HG03135 (cell line): ENCODE measurements around the gene PPP6R2.
"Not testable (repeated sequence)": the region's sequence is repeated elsewhere in the genome, so short reads cannot be mapped to it uniquely, and the experiment has no call there.

Experiments
- ATAC-seq: cut with Tn5 transposase; IDR thresholded peaks from one replicate; pipeline ENCODE4 v1.9.1; 2021; ENCODE audit warnings: mild to moderate bottlenecking, moderate library complexity; ENCODE audit not compliant: unreplicated experiment

PPP6R2 gene

DNA sequence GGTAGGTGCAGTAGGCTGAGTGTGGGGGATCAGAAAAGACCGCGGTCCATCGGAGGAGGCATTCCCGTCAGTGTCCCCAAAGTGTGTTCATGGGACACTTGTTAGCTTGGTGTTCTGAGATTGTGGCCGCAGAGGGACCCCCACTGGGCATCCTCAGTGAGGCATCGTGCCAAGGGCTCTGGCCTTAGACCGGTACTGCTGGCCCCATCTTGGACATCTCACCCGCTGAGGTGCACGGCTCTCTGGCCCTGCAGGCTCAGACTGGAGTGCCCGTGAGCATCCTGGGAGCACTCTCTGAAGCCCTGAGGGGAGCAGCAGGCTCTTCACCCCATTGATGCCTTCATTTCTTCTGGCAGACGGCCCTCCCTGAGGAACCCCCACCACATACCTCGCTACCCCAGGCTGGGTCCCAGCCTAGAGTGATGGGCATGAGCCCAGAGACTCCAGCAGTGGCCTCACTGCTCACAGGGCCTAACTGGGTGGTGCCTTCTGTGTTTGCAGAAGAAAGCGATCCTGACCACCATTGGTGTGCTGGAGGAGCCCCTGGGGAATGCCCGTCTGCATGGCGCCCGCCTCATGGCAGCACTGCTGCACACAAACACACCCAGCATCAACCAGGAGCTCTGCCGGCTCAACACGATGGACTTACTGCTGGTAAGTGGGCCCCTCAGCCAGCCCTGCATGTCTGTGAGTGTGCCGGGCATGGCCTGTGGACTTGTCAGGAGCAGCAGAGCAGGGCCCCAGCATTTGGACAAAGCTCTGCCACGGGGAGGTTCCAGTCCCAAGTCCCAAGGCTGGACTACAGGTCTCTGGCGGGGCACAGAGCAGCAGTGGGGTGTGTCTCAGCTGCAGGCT lies 80.1 kb downstream of the PPP6R2 start:
- ATAC-seq: no peak

DNA sequence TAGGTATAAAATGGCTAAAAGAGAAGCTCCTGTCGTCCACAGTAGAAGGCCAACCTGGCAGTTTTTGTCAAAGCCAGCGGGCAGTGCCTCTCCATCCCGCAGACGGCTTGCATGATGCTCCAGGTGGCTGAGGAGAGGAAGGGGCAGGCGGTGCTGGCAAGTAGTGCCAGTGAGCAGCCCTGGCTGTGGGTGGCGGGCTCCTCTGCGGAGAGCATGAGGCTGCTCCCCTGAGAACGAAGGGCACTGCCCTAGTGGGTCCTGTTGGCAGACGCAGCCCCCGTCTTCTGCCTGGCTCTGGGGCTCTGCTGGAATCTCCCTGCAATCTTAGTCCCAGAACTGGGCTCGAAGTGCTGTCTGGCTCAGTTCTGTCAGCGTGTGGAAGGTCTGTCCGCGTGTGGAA lies 80.8 kb downstream of the PPP6R2 start:
- ATAC-seq: no peak

DNA sequence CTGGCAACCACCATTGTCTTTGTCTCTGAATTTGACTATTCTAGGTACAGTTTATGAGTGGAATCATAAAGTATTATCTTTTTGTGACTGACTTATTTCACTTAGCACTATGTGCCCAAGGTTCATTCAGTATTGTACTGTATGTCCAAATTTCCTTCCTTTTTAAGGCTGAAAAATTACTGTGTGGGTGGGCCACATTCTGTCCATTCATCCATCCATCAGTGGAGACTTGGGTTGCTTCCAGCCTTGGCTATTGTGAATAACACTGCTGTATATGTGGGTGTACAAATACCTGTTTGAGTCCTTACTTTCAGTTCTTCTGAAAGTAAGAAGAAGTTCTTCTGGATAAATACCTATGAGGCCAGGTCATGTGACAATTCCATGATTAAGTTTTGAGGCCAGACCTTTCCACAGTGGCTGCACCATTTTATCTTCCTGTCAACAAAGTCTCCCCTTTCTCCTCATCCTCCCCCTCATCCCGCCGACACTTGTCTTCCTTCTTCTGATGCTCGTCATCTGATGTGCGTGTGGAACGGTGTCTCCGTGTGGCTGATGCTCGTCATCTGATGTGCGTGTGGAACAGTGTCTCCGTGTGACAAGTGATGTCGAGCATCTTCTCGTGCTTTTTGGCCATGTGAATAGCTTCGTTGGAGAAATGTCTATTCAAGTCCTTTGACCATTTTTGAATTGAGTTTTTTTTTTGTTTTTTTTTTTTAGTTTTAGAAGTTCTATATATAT lies 82.2 kb downstream of the PPP6R2 start:
- no peak for ATAC-seq

DNA sequence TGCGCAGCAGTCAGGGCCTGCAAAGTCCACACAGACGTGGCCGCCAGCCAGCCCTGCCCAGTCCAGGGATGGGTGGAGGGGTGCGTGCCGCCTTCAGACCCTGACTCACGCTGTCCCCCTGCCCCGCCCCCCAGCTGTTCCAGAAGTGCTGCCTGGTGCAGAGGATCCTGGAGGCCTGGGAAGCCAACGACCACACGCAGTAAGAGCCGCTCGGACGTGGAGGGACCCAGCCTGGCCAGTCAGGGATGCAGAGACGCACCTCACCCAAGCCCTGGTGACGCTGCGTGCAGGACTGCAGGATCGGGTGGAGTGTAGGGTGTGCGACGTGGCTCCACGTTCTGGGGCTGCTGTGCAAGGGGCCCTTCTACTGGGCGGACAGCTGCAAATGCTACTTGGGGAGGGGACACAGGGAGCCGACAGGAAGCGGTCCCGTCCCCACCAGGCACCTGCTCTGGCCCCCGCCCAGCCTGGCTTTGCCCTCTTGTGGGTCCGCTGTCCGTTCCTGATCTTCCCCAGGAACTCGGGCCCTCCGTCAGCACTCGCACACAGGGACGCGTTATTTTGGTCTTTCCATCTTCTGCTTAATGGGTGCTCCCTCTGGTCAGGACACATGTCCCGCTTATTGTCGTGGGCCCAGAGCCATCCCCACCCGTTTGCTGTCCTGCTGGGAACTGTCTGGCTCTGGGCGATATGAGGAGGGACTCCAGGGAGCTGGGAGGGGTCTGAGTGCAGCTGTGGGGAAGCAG lies 89.2 kb downstream of the PPP6R2 start:
- no peak for ATAC-seq

DNA sequence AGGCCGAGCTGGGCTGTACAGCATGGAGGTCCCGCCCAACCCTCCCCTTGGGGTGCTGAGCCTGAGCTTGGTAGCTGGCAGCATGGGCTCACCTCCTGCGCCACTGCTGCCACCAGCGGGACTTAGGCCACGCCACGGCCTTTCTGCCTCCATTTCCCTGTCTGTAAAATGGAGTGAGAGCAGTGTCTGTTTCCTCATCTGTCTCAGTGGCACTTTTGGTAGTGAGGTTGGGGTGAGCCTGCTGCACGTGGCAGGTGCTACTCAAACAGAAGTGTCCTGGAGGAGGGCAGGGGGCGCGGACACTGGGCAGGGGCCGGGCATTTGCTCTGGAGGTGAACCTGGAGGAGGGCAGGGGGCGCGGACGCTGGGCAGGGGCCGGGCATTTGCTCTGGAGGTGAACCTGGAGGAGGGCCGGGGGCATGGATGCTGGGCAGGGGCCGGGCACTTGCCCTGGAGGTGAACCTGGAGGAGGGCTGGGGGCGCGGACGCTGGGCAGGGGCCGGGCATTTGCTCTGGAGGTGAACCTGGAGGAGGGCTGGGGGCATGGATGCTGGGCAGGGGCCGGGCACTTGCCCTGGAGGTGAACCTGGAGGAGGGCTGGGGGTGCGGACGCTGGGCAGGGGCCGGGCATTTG lies 89.9 kb downstream of the PPP6R2 start:
- ATAC-seq: not testable (repeated sequence)

DNA sequence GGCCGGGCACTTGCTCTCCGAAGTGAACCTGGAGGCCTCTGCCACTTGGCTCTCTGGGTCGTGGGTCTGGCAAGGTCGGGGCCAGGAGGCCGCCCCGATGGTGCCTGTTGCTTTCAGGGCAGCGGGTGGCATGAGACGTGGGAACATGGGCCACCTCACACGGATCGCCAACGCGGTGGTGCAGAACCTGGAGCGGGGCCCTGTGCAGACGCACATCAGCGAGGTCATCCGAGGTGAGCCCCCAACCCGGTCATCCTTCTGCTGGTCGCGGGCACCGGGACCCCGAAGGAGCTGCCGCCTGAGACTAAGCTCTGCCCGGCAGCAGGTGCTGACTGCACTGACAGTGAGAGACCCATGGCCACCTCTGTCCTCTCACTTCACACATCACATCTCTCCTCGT lies 91.7 kb downstream of the PPP6R2 start:
- ATAC-seq: no peak

DNA sequence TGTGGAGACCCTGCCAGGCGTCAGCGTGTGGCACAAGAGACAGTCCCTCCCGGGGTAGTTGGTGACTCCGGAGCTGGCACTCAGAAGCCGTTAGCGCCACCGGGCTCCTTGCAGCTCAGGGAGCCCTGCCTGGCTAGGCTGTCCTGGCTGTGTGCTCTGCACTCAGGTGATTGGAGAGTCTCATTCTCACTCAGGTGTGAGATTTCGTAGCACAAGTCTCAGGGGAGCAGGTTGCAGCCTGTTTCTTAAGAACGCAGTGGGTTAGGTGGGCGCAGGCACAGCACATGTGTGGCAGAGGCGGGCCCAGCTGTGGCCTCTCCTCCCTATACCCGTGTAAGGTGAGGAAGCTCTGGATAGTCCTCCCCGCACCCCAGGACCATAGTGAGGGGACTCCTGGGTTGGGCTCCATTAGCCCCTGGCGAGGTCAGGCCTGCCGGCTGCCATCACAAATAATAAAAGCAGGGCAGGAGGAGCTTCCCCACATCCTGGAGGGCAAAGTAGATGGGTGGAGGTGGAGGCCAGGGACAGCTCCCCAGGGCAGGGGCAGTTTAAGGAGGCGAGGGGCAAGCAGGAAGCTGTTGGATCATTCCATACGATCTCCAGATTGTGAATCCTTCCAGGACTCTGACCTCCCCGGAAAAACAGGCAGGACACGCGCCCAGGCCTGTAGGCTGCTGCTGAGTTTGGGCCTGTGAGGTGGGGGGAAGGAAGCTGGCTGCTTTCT lies 92.3 kb downstream of the PPP6R2 start:
- no peak for ATAC-seq

DNA sequence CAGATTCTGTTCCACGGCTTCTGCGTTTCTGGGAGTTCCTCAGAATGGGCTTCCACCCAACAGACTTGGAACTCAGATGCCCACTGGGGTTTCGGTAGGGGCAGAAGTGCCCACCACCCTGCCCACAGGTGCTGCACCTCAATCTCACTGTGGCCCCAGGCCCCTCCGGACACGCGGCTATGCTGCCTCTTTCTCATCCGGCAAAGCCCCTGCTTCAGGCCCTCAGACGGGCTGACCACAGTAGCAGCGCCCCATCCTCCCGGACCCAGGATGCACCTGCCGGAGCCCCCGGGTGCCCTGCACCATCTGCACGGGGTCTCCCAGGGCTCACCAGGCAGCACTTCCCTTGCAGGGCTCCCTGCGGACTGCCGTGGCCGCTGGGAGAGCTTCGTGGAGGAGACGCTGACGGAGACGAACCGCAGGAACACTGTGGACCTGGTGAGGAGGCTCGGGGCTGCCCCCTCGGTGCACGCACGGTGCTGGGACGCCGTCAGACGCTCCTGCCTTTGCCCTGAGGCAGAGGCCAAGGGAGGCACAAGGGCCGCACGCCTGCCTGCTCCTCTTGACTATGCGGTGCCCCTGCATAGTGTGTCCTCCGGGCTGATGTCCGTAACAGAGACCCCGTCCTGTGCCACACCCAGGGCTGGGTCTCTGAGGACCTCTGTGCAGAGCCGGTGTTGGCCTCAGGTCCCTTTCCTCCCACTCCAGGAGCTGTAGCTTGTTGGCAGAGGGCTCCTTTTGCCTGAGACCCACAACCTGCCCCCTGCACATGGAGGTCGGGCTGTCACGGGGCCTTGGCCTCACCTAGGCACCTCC lies 93.1 kb downstream of the PPP6R2 start:
- no peak for ATAC-seq

DNA sequence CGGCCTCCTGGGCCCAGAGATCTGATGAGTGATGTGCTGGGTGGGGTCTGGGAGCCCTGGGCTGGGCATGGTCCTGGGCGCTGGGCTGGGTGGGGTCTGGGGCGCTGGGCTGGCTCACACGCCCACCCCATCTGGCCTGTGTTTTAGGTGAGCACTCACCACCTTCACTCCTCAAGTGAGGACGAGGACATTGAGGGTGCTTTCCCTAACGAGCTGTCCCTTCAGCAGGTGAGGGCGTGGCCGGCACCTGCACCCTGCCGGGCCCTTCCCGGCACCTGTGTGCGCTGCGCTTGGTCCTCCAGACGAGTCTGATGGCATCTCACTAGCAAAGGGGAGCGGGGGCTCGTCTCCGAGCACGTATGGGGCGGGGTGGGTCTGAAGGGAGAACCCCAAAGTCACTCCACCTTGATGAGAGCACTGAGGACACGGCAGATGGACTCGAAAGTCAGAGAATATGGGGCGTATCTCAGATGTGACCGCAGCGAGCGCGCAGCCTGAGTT lies 93.8 kb downstream of the PPP6R2 start:
- ATAC-seq: no peak

DNA sequence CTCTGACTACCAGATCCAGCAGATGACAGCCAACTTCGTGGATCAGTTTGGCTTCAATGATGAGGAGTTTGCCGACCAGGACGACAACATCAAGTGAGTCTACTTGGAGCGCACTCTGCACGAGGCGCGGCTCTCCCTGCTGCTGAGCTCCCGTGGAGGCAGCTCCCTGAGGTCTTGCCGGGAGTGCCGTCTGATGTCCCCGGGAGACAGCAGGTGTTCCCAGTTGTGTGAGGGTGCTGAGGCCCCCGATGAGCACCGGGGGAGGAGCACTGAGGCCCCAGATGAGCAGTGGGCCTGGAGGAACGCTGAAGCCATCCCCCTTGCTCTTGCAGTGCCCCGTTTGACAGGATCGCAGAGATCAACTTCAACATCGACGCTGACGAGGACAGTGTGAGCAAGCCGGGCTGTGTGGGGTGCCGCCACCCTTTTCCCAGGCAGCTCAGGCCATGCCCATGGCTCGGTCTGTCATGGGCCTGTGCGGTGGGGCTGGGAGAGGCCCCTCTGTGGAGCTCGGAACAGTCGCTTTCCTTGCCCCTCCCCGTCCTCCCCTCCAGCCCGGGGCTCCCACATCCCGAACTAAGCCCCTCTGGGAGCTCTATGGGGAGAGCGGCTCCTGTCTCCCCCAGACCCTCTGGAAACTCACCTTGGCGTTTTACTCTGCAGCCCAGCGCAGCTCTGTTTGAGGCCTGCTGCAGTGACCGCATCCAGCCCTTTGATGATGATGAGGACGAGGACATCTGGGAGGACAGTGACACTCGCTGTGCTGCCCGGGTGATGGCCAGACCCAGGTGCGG lies 94.6 kb downstream of the PPP6R2 start:
- no peak for ATAC-seq

DNA sequence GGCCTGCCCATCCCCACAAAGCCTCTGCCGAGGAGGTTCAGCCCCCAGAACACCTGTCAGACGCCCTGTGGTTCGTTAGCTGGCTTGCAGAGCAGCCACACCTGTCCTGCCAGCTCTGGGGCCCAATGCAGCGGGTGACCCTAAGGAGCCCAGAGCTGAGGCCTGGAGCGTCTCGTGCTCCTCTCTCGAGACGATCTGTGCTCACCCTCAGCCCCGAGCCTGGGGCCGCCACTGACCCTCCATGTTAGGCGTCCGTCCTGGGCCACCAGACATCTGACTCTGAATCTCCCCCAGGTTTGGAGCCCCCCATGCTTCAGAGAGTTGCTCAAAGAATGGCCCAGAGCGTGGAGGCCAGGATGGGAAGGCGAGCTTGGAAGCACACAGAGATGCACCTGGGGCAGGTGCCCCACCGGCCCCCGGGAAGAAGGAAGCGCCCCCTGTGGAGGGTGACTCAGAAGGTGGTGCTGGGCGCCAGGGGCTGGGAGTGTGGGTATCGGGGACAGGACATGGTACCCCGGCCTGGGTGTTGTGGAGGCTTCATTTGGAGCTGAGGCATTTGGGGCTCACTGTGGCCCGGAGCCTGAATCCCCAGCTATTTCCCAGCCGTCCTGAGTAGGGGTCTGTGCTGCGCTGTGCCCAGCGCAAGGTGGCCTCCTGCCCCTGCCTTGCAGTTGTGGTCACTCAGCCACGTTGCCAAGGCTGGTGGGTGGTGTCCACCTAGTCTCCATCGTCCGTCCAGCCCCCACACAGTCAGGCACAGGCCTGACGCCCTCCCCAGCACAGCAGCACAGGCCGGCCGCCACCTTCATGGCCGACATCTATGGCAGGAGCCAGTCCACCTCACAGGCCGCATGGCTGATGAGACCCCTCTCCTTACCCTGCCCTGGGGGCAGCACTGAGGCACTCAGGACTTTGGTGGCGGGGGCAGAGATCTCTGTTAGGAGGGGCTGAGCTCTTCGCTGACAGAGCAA lies 95.5 kb downstream of the PPP6R2 start:
- ATAC-seq: no peak

DNA sequence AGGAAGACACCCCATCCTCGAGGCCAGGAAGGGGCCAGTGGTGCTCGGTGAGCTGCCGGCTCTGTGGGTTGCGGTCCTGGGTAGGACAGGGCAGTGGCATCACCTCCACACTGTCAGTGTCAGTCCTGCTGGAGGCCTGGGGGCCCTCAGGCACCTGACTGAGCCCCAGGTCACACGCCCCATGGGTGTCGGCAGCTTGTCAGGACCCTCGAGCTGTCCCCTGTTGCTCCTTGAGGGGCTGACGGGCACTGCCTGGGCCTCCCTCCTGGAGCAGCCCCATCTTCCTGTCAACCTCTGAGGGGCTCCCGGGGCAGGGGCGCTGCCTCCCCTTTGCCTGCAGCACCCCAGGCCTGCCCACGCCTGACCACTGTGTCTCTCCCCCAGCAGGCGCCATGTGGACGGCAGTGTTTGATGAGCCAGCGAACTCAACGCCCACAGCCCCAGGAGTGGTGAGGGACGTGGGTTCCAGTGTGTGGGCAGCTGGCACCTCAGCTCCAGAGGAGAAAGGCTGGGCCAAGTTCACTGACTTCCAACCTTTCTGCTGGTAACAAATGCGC lies 96.3 kb downstream of the PPP6R2 start:
- ATAC-seq: no peak

DNA sequence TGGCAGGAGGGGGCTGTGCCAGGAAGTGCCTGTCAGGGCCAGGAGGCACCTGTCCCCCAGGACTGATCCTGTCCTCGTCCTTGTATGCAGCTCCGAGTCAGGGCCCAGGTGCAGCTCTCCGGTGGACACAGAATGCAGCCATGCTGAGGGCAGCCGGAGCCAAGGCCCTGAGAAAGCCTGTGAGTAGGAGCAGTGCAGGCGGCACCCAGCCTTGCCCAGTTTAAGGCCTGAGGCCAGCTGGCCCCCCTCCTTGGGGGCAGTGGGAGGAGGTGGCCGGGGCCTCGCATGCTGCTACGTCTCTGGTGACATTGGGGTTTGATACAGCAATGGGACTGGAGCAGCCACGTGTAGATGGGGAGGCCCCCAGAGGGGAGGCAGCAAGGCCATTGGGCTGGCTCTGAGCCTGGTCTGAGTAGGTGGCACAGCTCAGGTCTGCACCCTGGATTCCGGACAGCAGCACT lies 96.8 kb downstream of the PPP6R2 start:
- no peak for ATAC-seq

DNA sequence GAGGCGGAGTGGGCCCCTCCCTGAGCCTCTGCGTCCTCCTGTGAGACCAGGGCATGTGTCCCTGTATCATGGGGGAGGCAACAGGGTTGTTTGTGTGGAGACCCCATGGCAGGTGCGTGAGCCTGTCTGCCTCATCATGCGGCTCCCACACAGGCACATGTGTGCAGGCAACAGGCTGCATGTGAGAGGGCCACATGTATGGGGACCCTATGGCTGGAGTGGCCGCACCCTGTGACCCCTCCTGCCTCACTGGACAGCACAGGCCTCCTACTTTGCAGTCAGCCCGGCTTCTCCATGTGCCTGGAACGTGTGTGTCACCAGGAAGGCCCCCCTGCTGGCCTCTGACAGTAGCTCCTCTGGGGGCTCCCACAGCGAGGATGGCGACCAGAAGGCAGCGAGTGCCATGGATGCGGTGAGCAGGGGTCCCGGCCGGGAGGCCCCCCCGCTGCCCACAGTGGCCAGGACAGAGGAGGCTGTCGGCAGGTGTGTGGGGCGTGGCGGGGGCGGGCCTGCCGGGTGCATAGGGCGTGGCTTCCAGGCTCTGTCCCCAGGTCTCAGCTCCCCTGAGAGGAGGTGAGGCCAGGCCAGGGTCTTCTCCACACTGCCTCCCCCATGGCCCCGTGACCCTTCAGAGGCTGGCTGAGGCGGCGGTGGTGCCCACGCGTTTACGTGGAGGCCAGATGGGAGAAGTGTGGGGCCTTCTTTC lies 97.6 kb downstream of the PPP6R2 start:
- ATAC-seq: no peak

DNA sequence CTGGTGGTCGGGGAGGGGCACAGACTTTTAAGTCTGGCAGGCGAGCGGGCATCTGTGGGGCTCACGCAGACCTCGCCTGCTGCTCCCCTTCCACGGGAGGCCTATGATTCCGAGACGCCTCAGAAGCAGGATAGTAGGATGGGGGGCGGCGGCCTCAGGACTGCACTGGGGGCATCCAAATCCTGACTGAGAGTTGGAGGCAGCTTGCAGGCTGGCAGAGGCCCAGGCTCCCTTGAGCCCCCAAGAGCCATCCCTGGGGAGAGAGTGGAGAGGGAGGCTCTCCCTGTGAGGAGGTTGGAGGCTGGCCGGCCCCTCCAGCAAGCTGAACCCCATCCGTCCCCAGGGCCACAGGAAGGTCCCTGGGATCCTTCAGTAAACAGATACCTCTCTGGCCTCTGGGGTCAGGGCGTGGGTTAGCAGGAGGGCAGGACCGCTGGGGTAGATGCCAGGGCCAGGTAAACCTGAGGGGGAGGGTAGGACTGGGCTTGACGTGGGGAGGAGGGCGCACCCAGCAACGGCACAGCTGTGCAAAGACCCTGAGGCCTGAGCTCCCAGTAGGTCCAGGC lies 98.4 kb downstream of the PPP6R2 start:
- no peak for ATAC-seq

DNA sequence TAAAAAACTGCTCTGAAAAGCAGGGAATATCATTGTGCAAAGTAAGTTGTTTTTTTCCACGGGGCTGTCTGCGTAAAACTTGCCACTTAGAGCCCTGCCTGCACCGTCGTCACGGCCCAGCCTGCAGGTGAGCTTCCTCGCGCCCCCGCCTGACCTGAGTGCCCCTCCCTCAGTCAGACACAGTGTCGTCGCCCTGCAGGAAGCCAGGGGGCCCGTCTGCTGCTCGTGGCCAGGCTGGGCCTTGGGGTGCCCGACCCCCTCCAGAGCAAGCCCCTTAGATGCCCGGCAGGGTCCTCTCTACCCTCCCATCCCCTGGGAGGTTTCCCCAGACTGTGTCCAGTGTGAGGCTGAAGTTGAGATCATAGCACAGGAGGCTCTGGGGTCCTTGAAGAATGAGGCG lies 100.1 kb downstream of the PPP6R2 start:
- no peak for ATAC-seq
